CD4-positive, alpha-beta T cell (primary cell): Measurements from ENCODE around the gene GPD2. TPM values are rescaled to one million over a fixed set of nuclear protein-coding genes. Genes with fewer than 3 reads are reported as not detected.

Experiments used
- ATAC-seq: fragments of 200-7000 bp; cut with Tn5 transposase; one replicate; pipeline ENCODE4 v1.10.0; 2022; ENCODE audit warnings: mild to moderate bottlenecking; ENCODE audit not compliant: poor library complexity
- CTCF ChIA-PET: fragments of 350-600 bp; sonication (Branson Sonifier 250); formaldehyde crosslinking; loops from one replicate; lab custom pipeline; 2021; ENCODE audit warnings: antibody characterized with exemption, inconsistent platforms; lab: Charles Lee
- POLR2A ChIA-PET: fragments of 350-600 bp; sonication (Branson Sonifier 250); formaldehyde crosslinking; loops from one replicate; lab custom pipeline; 2021; ENCODE audit warnings: antibody characterized with exemption, inconsistent platforms; lab: Charles Lee
- DNase-seq, 14 experiments: peaks; one replicate each; pipeline ENCODE4 v3.0.0-alpha.2; 2013 to 2020; ENCODE audit warnings: mixed read lengths in 2 of 14
- H3K27ac ChIP-seq, 2 donors: one replicate each; pipeline versions ENCODE4 v1.5.1 to v1.7.0; 2013; ENCODE audit warnings: low read length in 2 of 2, low read depth in 1 of 2, mild to moderate bottlenecking in 1 of 2
- H3K27me3 ChIP-seq, 2 experiments: 1 replicate in 1 of 2; 2 replicates in 1 of 2; pipeline versions ENCODE4 v1.6.1 to v1.7.0; 2013; ENCODE audit warnings: low read length in 2 of 2, control low read depth in 1 of 2, mild to moderate bottlenecking in 1 of 2, moderate library complexity in 1 of 2; ENCODE audit not compliant: insufficient read depth in 2 of 2, control insufficient read depth in 1 of 2
- H3K36me3 ChIP-seq: one replicate; pipeline ENCODE4 v1.6.1; 2013; ENCODE audit warnings: low read length, control low read depth; ENCODE audit not compliant: insufficient read depth
- H3K4me1 ChIP-seq: one replicate; pipeline ENCODE4 v1.6.1; 2013; ENCODE audit warnings: low read length, control low read depth; ENCODE audit not compliant: insufficient read depth
- H3K4me3 ChIP-seq: one replicate; pipeline ENCODE4 v1.5.1; 2013; ENCODE audit warnings: mild to moderate bottlenecking, low read length, moderate library complexity
- H3K9me3 ChIP-seq, 2 experiments: 1 replicate in 1 of 2; 2 replicates in 1 of 2; pipeline versions ENCODE4 v1.6.1 to v1.7.0; 2013; ENCODE audit warnings: low read length in 2 of 2, mild to moderate bottlenecking in 2 of 2, control low read depth in 1 of 2, moderate library complexity in 1 of 2; ENCODE audit not compliant: control insufficient read depth in 1 of 2, insufficient read depth in 1 of 2
- H3K27ac Mint-ChIP-seq: one replicate; pipeline ENCODE4 v1.8.0; 2020; ENCODE audit warnings: mixed read lengths
- H3K27me3 Mint-ChIP-seq: one replicate; pipeline ENCODE4 v1.8.0; 2021; ENCODE audit warnings: mixed read lengths
- H3K36me3 Mint-ChIP-seq: one replicate; pipeline ENCODE4 v1.8.0; 2021; ENCODE audit warnings: low read depth, mixed read lengths
- H3K4me1 Mint-ChIP-seq: one replicate; pipeline ENCODE4 v1.8.0; 2021; ENCODE audit warnings: low read depth, mixed read lengths
- H3K4me3 Mint-ChIP-seq: one replicate; pipeline ENCODE4 v1.8.0; 2020; ENCODE audit warnings: mild to moderate bottlenecking, mixed read lengths
- H3K9me3 Mint-ChIP-seq: one replicate; pipeline ENCODE4 v1.8.0; 2020; ENCODE audit warnings: mixed read lengths
- intact Hi-C, 2 experiments: fragments of 100-400 bp; cut with DNase I in 1 of 2; cut with micrococcal nuclease in 1 of 2; formaldehyde crosslinking; loops; one replicate each; pipeline versions ENCODE4 v1.15.1 to v1.9.0; 2023 to 2025; cut with DNase I, micrococcal nuclease
- total RNA-seq, 174 experiments: library from RNA in 2 of 174; stranded (reverse) in 2 of 174; gene quantifications; one replicate each; pipeline ENCODE4 v1.2.3 and lab custom pipeline; 2021 to 2026
- TF ChIP-seq, protein P1 (sequence below): fragments of 200-600 bp; IDR thresholded peaks from one replicate; pipeline ENCODE4 v1.8.0; 2022; ENCODE audit warnings: antibody characterized with exemption, mild to moderate bottlenecking

The GPD2 gene
- total RNA-seq, 2 experiments from 2014 or later: 6.2 to 6.7 TPM

DNA sequence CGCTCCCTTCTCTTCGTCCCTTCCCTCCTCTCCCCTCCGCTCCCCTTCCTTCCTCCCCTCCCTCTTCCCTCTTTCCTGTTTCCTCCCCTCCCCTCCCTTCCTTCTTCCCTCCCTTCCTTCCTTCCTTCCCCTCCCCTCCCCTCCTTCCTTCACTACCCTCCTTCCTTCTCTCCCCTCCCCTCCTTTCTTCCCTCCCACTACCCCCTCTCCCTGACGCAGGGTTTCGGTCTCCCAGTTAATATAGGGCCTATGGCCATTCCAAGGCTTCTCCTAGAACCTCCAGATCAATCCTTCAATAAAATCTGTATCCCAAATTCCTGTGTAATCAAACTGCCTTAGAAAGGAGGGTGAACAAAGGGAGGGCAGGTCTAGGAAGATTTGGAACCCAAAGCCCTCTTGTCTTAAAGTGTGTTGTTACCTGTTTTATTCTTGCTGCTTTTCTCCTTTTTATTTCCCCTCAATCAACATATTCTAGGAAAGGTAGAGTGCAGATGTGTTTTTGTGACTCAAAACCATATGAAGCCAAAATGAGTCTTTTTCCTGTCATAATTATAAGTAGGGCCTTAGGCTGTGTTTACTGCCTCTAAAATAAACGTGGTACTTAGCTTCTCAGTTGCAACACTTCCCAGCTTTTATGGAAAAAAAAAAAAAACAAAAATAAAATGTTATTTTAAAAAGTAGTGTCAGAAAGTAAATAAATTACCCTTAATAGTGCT, 53.7 kb downstream of the GPD2 start:
- Mint-ChIP-seq H3K36me3 (no peaks in the 10 kb centered on the region), H3K9me3 (no peaks in the 10 kb centered on the region), H3K27me3 (no peaks in the 10 kb centered on the region), H3K27ac (no peak overlapping the region), H3K4me3 (no peak overlapping the region), H3K4me1 (peaks cover 36% of the 10 kb centered on the region)
- Histone ChIP-seq H3K27ac (no peak overlapping the region), H3K4me1 (no peaks in the 10 kb centered on the region), H3K9me3 (no peaks in the 10 kb centered on the region), H3K36me3 (no peaks in the 10 kb centered on the region), H3K4me3 (no peak overlapping the region), H3K27me3 (no peaks in the 10 kb centered on the region)
- TF ChIP-seq, protein P1, sequence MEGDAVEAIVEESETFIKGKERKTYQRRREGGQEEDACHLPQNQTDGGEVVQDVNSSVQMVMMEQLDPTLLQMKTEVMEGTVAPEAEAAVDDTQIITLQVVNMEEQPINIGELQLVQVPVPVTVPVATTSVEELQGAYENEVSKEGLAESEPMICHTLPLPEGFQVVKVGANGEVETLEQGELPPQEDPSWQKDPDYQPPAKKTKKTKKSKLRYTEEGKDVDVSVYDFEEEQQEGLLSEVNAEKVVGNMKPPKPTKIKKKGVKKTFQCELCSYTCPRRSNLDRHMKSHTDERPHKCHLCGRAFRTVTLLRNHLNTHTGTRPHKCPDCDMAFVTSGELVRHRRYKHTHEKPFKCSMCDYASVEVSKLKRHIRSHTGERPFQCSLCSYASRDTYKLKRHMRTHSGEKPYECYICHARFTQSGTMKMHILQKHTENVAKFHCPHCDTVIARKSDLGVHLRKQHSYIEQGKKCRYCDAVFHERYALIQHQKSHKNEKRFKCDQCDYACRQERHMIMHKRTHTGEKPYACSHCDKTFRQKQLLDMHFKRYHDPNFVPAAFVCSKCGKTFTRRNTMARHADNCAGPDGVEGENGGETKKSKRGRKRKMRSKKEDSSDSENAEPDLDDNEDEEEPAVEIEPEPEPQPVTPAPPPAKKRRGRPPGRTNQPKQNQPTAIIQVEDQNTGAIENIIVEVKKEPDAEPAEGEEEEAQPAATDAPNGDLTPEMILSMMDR: no peak
- ChIA-PET POLR2A (interaction anchor here (1.1 kb wide), 1 partner anchor 17 kb away, joined by 5 read pairs; no protein-coding TSS in a partner anchor), CTCF (no interaction called here)
- intact Hi-C loops: loop anchor here in 1 of 2 experiments (10.0 kb wide), 1 partner anchor 155 kb away; the partner anchor contains the start of gene NR4A2
- no peak for DNase-seq
- ATAC-seq: no peak

DNA sequence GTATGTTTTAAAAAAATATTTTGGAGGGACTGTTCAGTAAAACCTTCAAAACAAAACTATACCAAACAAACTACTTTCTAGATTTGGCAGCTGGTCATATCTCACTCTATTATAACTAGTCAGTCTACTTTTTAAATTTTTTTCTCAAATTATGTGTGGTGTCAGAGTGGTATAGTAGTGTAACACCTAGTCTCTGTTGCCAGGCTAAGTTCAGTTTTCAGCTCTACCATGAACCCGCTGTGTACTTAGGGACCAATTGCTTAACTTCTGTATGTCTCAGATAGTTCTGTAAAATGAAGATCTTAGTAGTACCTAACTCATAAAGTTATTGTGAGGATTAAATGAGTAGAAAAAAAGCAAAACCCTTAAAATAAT, 54.3 kb downstream of the GPD2 start:
- no peaks in the 10 kb centered on the region for H3K36me3 Mint-ChIP-seq
- DNase-seq (no peak), ATAC-seq (no peak)
- H3K4me1 Mint-ChIP-seq: peaks cover 39% of the 10 kb centered on the region
- H3K4me3 ChIP-seq: no peak overlapping the region
- H3K9me3 Mint-ChIP-seq: no peaks in the 10 kb centered on the region
- no peaks in the 10 kb centered on the region for H3K36me3 ChIP-seq
- intact Hi-C loops: loop anchor here in 1 of 2 experiments (10.0 kb wide), 1 partner anchor 156 kb away; the partner anchor contains the start of gene NR4A2
- TF ChIP-seq, protein P1: no peak
- H3K27ac Mint-ChIP-seq: no peak overlapping the region
- H3K27me3 Mint-ChIP-seq: no peaks in the 10 kb centered on the region
- H3K27ac ChIP-seq: no peak overlapping the region
- POLR2A ChIA-PET: interaction anchor here (1.1 kb wide), 1 partner anchor 18 kb away, joined by 5 read pairs; no protein-coding TSS in a partner anchor
- H3K4me3 Mint-ChIP-seq: no peak overlapping the region
- no peaks in the 10 kb centered on the region for H3K4me1 ChIP-seq
- CTCF ChIA-PET: no interaction called here
- no peaks in the 10 kb centered on the region for H3K27me3 ChIP-seq
- H3K9me3 ChIP-seq: no peaks in the 10 kb centered on the region

DNA sequence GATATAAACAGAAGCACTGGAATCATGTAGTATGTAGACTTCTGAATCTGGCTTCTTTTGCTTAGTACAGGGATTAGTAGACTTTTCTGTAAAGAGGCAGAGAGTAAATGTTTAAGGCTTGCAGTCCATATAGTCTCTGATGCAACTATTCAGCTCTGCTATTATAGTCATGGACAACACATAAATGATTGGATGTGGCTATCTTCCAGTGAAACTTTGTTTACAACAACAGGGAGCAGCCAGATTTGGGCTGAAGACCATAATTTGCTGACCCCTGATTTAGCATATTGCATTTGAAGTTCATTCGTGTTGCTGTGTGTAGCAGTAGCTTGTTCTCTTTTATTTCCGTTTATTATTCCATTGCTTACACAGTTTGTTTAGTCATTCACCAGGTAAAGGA, 55.0 kb downstream of the GPD2 start:
- DNase-seq: no peak
- H3K9me3 ChIP-seq: no peaks in the 10 kb centered on the region
- Mint-ChIP-seq H3K9me3 (no peaks in the 10 kb centered on the region), H3K36me3 (no peaks in the 10 kb centered on the region), H3K27ac (no peak overlapping the region), H3K27me3 (no peaks in the 10 kb centered on the region), H3K4me3 (no peak overlapping the region), H3K4me1 (peaks cover 47% of the 10 kb centered on the region)
- intact Hi-C loops: loop anchor here in 1 of 2 experiments (10.0 kb wide), 1 partner anchor 156 kb away; the partner anchor contains the start of gene NR4A2
- peaks cover 5% of the 10 kb centered on the region for H3K4me1 ChIP-seq
- POLR2A ChIA-PET: no interaction called here
- H3K27ac ChIP-seq: no peak overlapping the region
- H3K4me3 ChIP-seq: no peak overlapping the region
- CTCF ChIA-PET: interaction anchor here (1.0 kb wide), 1 partner anchor 9 kb away, joined by 3 read pairs; no protein-coding TSS in a partner anchor
- ATAC-seq: no peak
- TF ChIP-seq, protein P1: no peak
- no peaks in the 10 kb centered on the region for H3K36me3 ChIP-seq
- H3K27me3 ChIP-seq: no peaks in the 10 kb centered on the region
